ENCODE data around the gene TJP3.
A peak's percentile ranks its signal among the peaks of the same experiment; 100 is the strongest.

The TJP3 gene

DNA sequence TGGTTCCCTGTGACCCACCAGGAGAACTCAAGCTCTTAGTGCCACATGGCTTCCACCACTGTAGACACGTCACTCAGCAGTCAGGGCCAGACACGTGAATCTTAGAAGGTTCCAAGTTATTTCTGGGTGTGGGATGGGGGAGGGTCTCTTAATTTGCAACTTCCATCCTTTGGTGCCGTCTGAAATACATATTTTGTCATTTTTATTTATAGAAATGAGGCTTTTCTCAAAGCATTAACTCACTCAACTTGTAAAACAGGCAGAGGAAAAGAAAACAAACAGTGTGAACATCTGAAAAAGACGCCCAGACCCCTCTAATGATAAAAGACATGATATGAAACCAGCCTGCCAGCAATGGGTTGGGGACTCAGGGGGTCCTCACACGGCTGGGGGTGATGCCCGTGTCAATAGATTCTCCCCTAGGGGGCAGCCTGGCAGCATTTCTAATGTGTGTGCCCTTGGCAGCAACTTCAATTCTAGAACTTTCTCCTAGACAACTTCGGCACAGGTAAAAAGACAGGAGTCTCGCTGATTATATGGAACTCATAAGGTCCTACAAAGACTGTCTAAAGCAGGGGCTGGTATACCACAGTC, 23.3 kb upstream of the TJP3 start:
- in situ Hi-C loops (cut with MboI; ENCODE audit: low pct_unique_long_range_greater_than_20kb, low sequenced_read_pairs): no loop called here
- peak; percentile 47 for DNase-seq

DNA sequence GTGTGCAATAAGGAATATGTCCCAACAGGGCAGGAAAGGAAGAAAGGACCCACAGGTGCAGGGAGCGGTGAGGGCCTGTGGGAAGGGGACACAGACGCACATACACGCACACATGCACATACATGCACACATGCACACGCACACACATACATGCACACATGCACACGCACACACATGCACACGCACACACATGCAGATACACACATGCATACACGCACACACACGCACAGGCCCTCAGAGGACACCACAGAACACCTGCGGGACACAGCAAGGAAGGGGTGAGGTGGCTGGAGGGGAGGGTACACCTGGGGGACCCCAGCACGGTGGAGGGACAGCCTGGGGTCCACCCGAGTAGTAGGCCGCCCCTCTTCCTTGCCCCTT, 20.8 kb upstream of the TJP3 start:
- no peak for DNase-seq
- in situ Hi-C loops (cut with MboI; ENCODE audit: low pct_unique_long_range_greater_than_20kb, low sequenced_read_pairs): no loop called here

- no peak for DNase-seq
- in situ Hi-C loops (cut with MboI; ENCODE audit: low pct_unique_long_range_greater_than_20kb, low sequenced_read_pairs): no loop called here
Measured at GRCh38 chr19:3687774-3688706, 20.1 kb upstream of the TJP3 start.

DNA sequence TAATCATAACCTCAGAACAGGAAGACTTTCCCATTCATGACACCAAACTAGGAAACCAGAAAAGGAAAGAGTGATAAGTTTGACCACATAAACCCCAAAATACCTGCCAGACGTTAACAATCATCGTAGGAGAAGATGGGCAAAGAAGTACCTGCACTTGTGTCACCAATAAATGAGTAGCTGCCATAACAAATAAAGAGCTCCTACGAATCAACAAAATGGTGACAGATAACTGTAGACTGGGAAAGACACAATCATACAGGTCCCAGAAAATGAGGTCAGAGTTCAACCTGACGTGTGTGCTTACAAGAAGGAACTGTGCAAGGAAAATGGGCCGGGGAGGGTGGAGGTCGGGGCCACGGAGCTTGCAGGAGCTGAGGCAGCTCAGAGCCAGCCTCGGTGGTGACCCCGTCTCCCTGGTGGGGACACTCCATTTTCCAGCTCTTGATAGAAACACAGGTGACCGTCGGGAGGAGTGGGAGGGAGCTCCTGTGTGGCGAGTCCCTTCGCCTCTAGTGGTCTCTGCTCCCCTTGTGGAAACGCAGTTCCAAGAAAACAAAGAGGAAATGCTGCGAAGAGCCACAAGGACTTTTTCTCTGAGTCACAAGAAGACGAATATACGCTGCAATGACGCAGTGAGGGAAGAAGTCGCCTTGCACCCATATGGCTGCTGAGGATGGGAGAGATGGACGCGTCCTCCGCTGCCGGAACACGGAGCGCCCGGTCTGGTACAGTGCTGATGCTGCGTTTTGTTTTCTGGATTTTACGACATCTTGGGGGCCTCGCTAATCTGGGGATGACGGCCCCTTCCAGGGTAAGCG, 17.4 kb upstream of the TJP3 start:
- DNase-seq: peak; percentile 79
- in situ Hi-C loops (cut with MboI; ENCODE audit: low pct_unique_long_range_greater_than_20kb, low sequenced_read_pairs): no loop called here

GRCh38 chr19:3691372-3691716, 16.8 kb upstream of the TJP3 start:
- in situ Hi-C loops (cut with MboI; ENCODE audit: low pct_unique_long_range_greater_than_20kb, low sequenced_read_pairs): no loop called here
- DNase-seq: no peak

DNA sequence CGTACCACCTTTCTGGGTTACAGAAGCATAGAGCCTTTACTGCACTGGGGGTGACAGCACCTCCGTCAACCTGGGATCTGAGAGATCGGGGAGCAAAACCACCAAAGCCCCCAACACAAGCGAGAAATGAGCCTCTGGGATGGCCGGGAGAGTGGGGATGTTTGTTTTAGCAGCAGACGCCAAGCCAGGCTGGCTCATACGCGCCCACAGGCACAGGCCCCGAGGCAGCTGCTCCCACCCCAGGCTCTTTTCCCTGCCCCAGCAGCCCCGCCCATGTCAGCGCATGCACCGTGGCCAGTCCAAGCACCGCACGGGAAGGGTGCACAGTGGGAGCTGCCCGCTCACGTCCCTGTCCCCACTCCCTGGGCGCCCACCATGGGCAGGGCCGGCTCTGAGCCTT, 16.5 kb upstream of the TJP3 start:
- in situ Hi-C loops (cut with MboI; ENCODE audit: low pct_unique_long_range_greater_than_20kb, low sequenced_read_pairs): no loop called here
- DNase-seq: no peak

- in situ Hi-C loops (cut with MboI; ENCODE audit: low pct_unique_long_range_greater_than_20kb, low sequenced_read_pairs): no loop called here
Measured at GRCh38 chr19:3692141-3693024, 15.8 kb upstream of the TJP3 start.

DNA sequence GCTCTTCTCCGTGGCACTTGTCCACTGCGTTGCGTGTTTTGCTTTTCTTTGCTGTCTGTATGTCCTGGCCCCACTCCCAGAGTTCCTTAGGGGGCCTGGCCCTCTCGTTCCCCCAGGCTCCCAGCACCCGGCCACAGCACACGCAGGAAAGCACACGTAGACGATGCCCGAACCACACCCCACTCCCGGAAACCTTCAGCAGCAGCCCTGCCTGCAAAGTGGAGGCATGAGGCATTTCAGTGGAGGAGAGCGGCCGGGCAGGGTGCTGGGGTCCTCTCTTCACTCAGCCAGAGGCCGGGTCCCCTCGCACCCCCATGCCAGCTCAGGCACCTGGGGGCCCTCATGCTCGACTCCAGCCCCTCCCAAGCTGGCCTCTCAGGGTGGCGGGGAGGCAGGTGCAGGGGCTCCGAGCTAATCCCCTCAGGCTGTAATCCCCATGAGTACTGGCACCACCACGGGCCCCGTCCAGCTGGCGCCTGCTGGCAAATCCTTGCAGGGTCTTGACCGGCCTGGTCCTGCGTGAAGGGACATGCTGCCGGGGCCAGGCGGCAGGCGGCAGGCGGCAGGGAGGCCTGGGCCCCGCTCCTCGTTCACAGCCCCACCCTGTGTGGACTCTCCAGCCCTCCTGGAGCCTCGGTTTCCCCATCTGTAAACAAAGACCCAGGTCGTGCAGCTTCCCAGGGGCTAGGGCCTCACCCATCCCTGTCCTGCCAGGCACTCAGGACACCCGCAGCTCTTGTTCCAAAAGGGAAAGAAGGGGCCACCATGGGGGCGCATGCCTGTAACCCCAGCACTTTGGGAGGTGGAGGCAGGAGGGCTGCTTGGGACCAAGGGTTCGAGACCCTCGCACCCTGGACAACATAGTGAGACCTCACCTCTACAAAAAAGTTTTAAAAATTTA, 14.9 kb upstream of the TJP3 start:
- in situ Hi-C loops (cut with MboI; ENCODE audit: low pct_unique_long_range_greater_than_20kb, low sequenced_read_pairs): no loop called here
- DNase-seq: no peak

More at GRCh38 chr19:3692141-3693024, 15.8 kb upstream of the TJP3 start:
- no peak for DNase-seq

DNA sequence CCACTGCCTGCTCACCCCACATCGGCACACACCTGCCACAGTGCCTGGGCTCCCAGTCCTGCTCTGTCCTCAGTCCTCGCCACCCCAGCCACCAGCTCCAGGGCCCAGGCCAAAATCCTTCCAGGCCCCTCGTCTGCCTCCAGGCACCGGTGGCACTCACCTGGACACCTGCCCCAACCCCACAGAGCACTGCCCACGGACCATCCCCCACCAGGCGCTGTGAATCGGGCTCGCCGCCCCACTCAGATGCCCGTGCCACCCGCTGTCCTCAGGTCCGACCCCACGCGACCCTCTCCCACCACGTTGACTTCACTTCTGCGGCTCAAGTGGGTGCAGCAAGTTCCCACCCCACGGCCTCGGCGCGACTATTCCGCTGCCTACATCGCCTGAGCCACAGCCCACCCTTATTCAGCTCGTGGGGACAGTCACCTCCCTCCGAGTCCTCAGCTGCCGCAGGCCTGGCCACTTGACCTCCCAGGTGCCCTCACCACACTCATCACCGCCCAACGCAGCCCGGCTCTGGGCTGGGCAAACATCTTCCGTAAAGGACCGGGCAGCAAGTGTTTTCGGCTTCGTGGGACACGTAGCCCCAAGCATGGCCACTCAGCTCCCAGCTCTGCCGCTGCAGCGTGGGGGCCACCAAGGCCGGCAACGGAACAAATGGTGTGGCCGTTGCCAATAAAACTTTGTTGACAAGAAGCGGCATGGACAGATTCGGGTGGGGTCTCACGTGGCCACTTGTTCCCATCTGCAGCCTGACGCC, 13.6 kb upstream of the TJP3 start:
- DNase-seq: no peak
- in situ Hi-C loops (cut with MboI; ENCODE audit: low pct_unique_long_range_greater_than_20kb, low sequenced_read_pairs): no loop called here

DNA sequence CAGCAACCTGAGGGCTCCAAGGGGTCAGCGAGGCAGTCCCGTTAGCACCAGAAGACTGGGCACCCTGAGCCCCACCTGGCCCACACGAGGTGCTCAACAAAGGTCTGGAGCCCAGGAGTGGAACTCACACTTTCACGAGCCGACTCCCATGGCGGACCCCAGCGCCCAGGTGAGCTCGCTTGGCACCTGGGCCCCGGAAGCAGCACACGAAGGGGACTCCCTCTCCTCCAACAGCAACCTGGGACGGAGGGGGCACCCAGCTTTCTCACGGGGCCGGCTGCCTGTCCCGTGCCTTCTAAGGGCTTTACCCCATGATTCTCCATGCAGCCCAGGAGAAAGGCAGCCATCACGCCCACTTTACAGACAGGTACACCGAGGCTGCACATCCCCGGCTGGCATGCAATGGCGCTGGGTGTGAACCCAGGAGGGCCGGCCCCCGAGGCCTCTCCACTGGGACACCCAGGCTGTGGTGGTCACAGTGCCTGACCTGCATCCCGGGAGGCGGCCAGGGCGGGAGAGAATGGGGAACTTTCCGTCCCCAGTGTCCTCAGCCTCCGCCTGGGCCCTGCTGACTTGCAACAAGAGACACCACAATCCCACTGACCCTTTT, 13.0 kb upstream of the TJP3 start:
- in situ Hi-C loops (cut with MboI; ENCODE audit: low pct_unique_long_range_greater_than_20kb, low sequenced_read_pairs): no loop called here

DNA sequence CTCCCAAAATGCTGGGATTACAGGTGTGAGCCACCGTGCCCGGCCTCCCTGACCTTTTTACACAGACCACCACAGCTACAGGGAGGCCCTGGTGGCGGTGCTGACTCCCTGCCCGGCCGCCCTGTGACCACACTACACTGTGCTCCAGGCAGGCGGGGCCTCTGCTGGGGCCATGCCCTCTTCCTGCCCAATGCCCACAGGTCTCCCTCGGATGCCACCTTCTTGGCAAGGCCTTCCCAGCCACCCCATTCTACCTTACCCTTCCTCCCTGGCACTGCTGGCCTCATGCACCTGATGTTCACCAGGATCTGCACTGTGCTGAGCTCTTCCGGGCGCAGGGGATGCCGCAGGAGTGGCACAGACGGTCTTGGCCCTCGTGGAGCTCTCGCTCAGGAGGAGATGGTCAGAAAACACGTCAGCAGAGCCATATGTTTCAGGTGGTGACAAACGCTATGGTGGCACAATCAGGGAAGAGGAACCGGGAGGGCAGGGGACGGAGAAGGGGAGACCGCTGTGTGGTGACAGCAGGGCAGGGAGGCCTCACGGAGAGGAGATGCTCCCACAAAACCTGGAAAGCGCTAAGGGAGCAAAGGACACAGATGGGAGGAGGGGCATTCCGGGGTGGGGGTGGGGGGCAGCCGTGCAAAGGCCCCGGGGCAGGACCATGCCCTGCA, 12.1 kb upstream of the TJP3 start:
- DNase-seq: no peak
- in situ Hi-C loops (cut with MboI; ENCODE audit: low pct_unique_long_range_greater_than_20kb, low sequenced_read_pairs): no loop called here

More for the DNA sequence above, 13.0 kb upstream of the TJP3 start:
- DNase-seq: no peak

- no peak for DNase-seq
- in situ Hi-C loops (cut with MboI; ENCODE audit: low pct_unique_long_range_greater_than_20kb, low sequenced_read_pairs): no loop called here
Measured at GRCh38 chr19:3696660-3696995, 11.6 kb upstream of the TJP3 start.

DNA sequence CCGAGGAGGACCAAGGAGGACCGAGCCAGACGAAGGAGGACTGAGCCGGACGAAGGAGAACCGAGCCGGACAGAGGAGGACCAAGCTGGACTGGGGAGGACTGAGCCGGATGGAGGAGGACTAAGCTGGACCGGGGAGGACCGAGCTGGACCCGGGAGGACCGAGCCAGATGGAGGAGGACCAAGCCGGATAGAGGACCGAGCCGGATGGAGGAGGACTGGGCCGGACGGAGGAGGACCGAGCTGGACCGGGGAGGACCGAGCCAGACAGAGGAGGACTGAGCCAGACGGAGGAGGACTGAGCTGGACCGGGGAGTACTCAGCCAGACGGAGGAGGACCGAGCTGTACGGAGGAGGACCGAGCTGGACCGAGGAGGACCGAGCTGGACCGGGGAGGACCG, 11.1 kb upstream of the TJP3 start:
- no peak for DNase-seq
- in situ Hi-C loops (cut with MboI; ENCODE audit: low pct_unique_long_range_greater_than_20kb, low sequenced_read_pairs): no loop called here

GRCh38 chr19:3697671-3698385, 10.4 kb upstream of the TJP3 start:
- no peak for DNase-seq
- in situ Hi-C loops (cut with MboI; ENCODE audit: low pct_unique_long_range_greater_than_20kb, low sequenced_read_pairs): no loop called here

- in situ Hi-C loops (cut with MboI; ENCODE audit: low pct_unique_long_range_greater_than_20kb, low sequenced_read_pairs): no loop called here
- no peak for DNase-seq
Measured at GRCh38 chr19:3698386-3698950, 9.7 kb upstream of the TJP3 start.
